ENCODE data around the gene TMEM192.

DNA sequence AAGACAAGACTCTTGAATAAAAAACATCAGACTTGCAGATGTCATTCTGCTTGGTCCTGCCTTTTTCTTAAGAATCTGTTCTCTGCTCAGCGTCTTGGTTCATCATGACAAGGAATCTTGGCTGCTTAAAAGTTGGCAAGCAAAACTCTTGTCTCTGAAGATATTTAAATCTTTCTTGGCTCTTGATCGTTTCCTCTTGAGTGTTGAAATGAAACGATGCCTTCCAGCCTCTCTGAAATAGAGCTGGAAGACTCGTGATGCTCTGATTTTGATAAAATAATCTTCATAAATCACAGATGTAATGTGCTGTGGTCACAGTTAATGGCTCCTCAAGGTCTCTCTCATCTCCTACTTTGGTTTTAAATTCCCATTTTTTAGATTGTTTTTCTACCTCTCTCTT, 39.9 kb upstream of the TMEM192 start:
- TF ChIP-seq CTCF (IDR thresholded peaks at IDR 0.05): no peak
- TF ChIP-seq POLR2A (IDR thresholded peaks at IDR 0.05): no peak

Data from body of pancreas (tissue), 4 donors.